GM19324 (cell line): ENCODE measurements around the gene PARVG.

Source experiments
- ATAC-seq: cut with Tn5 transposase; IDR thresholded peaks from one replicate; pipeline ENCODE4 v1.9.1; 2021; ENCODE audit warnings: mild to moderate bottlenecking, moderate library complexity; ENCODE audit not compliant: unreplicated experiment, low FRiP score

Gene PARVG

DNA sequence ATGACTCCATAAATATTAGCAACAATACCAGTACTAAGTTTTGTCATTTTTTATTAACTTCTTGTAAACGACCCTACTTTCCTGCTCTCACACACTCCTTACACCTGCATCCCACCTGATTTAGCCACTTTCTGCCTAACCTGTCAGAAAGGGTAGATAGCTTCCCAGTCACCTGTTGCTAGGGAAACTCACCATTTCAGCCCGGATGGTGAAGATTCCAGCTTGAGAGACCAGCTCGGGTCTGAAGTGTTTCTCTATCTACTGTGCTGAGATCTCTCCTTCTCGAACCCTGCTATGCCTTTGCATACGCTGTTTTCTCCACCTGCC, at the start of gene PARVG:
Gene PARVG (plus strand): TSS at position 220 of the 327 bp plus-strand sequence. CDS start 2,405 bp downstream, outside the sequence.
- no peak for ATAC-seq

- ATAC-seq = no peak
Observed at GRCh38 chr22:44131412-44131811, 49.3 kb upstream of the PARVG start.

DNA sequence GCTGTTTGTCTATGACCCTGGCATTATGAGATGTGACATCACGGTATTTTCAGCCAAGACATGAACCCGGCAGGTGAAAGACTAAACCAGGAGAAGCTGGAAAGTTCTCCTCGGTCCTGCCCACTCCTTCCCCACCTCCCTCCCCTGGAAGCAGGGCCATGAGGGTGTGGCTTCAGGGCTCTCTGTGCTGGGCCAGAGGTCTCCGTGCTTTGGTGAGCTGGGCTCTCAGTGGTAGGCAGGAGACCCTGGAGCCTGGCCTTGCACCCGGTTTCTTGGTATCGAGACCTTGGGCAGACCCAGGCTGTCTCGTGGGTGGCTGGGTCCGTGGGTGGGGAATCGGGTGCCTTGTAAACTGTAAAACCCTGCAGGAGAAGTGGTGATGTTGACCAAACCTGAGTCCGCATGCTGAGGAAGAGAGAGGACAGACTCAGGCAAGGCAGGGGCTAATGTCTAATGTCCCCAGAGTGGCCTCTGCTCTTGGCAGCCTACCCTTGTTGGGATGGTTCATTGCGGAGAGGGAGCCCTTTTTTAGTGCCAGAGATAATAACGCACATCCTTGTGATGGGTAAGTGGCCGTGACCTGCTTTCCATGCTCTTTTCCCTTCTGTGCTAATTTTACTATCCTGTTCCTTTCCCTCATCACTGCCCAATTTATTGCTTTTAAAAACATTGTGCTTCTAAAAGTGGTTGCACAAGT, 48.6 kb upstream of the PARVG start:
- ATAC-seq = no peak

- ATAC-seq = no peak
Observed at GRCh38 chr22:44132724-44133123, 48.0 kb upstream of the PARVG start.

- no peak for ATAC-seq
Observed at GRCh38 chr22:44133161-44133560, 47.6 kb upstream of the PARVG start.

GRCh38 chr22:44133901-44134571, 46.7 kb upstream of the PARVG start:
- no peak for ATAC-seq

- no peak for ATAC-seq
Observed at GRCh38 chr22:44136112-44136511, 44.6 kb upstream of the PARVG start.

GRCh38 chr22:44136786-44137185, 43.9 kb upstream of the PARVG start:
- ATAC-seq = no peak

- no peak for ATAC-seq
Observed at GRCh38 chr22:44137415-44137814, 43.3 kb upstream of the PARVG start.

DNA sequence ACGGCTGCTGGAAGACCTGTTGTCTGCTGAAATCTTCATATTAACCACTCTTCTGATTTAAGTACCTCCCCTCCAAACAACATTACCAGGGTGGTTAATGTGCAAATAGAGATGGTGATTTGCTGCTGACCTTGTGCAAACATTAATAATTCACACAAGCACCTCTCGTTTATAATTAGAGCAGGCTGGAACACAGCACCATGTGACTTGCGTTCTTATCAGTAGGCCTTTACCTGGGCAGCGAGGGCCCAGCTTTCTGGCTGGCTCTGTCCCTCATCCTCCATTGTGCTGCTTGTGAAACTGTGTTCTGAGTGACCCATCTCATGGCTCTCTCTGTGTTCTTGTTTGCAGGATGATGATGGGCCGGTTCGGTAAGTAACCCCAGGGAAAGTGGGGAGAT, 41.0 kb upstream of the PARVG start:
- no peak for ATAC-seq

DNA sequence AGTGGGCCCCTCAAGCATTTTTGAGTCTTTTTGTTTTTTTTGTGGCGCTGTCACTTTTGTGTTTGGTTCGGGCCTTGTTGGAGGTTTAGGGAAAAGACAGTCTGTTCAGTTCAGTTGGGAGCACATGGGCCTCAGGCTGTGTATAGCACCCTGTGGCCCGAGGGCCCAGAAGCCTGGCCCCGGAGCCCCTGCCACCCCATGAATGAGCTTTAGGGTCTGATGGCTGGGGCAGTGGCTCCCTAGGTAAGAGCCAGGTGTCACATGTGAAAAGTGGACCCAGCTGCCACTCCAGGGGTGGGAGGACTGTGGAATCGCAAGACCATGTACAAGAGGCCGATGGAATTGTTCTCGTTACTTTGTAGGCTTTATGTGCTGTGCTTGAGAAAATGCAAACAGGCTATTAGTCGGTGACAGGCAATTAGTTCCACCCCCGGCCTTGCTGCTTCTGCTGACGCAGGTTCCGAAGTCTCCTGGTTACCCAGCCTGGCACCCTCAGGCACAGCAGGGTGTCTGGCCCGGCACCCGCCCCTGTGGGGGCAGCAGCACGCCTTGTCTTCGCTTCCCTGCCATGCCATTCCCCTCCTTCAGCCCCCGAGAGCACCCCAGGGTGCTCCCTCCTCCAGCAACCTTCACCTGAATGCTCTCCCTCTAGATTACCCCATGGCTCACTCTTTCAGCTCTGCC, 38.2 kb upstream of the PARVG start:
- ATAC-seq = no peak

GRCh38 chr22:44143105-44143474, 37.6 kb upstream of the PARVG start:
- no peak for ATAC-seq

DNA sequence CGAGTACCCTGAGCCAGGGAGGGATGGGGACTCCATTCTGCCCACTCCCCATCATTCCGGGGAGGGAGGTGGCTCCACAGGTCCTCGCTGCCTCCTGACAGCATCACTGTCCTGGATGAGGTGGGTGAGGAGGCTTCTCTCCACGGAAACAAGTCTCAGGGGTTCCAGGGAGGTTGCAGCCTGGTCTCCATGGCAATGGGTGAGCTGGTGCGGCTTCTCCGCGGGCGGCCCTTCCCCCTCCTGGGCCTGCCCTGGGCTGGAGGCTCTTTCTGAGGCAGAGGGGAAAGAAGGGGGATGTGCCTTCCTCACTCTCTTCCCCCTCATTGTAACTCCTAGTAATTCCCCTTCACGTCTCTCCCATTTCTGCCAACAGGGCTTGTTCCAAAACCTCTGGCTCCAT, 37.1 kb upstream of the PARVG start:
- ATAC-seq = no peak

- no peak for ATAC-seq
Observed at GRCh38 chr22:44144046-44144569, 36.6 kb upstream of the PARVG start.

GRCh38 chr22:44145544-44145943, 35.2 kb upstream of the PARVG start:
- ATAC-seq = no peak

DNA sequence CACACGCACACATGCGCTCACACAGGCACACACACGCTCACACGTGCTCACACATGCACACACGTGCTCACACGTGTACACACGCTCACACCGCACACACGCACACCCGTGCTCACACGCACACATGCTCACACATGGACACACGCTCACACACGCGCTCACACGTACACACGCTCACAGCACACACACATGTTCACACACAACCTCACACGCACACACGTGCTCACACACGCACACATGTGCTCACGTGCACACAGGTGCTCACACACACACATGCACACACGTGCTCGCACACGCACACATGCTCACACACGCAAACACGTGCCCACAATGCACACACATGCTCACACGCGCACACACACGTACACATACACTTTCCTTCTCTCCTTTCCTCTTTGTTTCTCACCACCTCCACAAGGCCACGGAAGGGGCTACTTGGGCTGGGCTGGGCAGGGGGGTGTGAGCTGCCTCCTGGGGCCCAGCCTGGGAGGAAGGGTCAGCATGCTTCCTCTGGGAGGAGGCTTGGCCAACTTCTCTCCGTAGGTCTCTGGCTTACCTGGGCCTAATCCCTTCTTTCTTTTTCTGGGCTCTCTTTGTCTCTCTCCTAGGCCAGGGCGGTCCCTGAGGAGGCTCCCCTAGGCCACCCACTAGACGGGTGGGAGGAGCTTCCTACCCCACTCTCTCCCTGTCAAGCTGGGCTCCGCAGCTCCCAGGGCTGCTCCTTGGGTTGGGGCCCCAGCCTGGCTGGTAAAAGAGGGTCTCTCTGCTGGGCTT, 34.5 kb upstream of the PARVG start:
- ATAC-seq = no peak

DNA sequence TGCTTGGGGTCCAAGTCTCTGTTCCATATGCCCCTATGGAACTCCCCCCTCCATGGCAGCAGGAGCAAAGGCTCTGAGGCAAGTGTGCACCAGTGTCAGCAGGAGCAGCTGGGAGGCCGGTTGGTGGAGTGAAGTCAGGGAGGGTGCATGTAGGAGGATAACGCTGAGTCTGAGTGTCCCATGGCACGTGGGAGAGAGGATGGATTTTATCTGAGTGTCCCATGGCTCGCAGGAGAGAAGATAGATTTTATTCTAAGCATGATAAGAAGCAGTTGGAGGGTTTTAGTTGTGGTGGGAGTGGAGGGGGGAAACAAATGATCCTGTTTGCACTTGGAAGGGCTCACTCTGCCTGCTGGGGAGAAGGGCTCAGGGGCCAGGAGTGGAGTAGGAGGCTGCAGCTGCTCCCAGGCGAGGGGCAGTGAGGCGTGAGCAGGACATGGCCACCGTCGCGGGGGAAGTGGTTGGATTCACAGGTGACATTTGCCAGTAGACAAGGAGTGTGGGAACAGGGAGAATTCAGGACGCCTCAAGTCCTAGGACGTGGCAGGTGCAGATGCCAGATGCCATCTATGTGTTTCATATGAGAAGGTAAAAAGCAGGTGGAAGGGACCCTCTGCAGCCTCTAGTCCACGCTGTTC, 33.6 kb upstream of the PARVG start:
- no peak for ATAC-seq

- no peak for ATAC-seq
Observed at GRCh38 chr22:44147821-44148574, 32.7 kb upstream of the PARVG start.

DNA sequence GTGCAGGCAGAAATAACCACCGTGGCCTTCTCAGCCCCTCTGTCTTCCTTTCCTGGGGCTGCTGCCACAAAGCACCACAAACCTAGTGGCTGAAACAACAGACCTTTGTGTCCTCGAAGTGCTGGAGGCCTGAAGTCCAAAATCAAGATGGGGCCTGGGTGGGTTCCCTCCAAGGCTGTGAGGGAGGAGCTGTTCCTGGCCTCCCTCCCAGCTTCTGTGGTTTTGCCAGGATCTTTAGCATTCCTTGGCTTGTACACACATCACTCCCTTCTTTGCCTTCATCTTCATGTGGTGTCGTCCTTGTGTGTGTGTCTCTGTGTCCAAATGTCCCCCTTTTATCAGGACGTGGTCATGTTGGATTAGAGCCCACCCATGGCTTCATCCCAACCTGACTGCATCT, 29.0 kb upstream of the PARVG start:
- no peak for ATAC-seq

DNA sequence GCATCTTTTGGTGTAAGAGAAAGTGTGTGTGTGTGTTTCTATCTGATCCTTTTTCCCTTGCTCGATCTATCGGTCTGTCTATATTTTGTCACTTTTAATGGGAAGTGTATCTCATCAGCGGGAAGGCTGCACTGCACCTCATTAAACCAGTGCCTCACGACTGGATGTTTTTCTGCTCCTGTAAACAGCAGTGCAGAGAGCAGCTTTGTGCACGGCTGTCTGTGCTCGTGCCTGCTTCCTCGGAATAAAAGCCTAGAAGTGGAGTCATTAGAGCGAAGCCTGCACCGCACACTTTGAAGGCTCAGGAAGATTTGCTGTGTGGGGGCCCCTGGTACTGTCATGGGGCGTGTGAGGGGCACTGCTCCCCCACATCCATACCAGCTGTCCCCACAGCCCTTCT, 27.0 kb upstream of the PARVG start:
- no peak for ATAC-seq
